Colon (tissue), 2 donors: Measurements from ENCODE around the gene TK1.
"Not testable (repeated sequence)": the region's sequence is repeated elsewhere in the genome, so short reads cannot be mapped to it uniquely, and the experiment has no call there.

Experiments
- FAIRE-seq: peaks from 2 replicates; lab custom pipeline; 2012; peaks lifted over from hg19 to GRCh38; lab: Jason Lieb, UNC
- donor health status: control.
- donor health status: control.

Gene TK1

GRCh38 chr17:78176548-78177025, 10.3 kb downstream of the TK1 start:
- FAIRE-seq: no peak

DNA sequence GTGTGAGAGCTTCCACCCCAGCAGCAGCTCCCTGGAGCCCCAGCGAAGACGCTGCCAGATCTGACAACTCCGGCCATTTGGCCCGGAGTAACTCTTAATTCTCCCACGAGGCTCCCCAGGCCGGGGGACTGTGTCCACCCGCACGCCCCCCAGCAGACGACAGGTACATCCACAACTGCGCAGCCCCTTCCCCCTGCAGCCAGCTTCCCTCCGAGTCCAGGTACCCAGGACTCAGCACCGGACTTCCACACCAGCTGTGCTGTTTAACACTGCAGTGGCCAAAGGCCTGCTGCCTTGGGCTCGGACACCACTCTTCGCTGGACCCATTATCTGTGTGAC, 11.2 kb downstream of the TK1 start:
- no peak for FAIRE-seq

DNA sequence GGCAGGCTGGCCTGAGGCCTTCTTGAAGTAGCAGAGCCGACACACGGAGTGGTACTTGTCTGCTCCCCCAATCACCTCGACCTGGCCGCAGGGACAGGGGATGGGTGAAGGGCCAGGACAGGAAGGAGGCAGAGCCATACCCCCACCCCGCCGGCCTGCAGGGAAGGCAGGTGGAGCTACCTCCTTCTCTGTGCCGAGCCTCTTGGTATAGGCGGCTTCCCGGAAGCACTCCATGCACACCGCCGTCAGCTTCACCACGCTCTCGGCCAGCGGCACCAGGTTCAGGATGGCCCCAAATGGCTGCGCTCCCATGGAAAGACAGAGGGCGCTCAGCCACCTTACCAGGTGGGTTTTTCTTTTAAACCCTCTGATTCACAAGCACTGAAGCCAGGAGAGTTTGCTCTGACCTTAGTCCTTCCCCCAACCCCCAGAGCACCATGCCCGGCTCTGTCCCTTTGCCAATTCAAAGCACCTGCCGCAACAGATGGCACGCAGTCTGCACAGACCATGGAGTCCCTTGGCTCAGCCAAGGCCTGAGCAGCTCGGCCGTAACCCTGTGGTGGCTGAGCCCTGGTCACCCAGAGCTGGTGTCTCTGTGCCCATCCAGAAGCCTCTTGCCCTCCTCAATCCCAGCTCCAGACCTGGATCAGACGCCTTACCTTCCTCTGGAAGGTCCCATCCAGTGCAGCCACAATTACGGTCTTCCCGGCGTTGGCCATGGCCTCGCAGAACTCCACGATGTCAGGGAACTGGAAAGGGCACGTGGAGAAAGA, 11.8 kb downstream of the TK1 start:
- FAIRE-seq: no peak

DNA sequence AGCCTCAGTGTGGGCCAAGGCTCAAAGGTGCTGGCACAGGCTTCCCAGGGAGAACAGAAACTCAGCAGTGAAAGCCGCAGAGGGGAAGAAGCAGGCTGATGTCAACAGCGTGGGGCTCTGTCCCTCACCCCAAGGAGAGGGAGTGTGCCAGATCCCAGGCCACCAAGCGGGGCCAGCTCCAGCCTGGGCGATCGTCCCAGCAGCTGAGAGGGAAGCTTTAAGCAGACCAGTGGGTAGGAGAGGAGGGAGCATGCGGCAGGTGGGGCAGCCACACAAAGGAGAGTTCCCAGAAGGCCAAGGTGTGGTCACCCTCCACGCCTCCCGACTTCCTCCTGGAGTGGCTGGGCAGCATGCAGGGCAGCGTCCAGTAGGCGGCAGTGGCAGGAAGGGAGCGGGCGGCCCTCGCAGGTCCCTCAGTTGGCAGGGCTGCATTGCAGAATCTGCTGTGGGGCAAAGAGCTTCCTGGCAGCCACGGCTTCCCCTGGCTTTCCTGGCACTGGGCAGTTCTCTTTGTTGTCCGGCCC, 12.4 kb downstream of the TK1 start:
- no peak for FAIRE-seq

DNA sequence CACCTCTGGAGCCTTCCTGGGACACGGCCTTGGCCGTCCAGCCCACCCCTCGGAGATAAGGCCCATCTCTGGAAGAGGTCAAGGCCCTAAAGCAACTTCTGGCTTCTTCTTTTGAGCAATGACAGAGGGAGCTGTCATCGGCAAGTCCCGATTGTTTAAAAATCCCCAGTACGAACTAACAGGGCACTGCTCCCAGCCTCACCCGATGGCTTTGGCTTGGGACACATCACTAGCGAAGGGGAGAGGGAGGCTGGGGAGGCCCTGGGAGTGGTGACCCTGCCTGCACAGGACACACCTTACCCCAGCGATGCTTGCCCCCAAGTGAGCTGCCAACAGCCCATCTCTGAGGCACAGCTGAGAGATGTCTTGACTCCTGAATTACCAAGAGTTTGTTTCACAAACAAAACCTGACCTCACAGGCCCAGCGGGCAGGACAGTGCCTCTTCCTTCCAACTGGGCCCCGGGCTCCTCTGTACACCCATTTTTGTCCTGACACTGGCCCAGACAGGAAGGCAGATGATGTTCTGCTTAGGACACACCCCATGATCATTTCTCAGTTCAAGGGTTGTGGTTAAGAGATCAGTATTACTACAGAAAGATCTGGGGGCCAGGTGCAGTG, 13.6 kb downstream of the TK1 start:
- FAIRE-seq: no peak

GRCh38 chr17:78172249-78173051, 14.4 kb downstream of the TK1 start:
- FAIRE-seq: no peak

DNA sequence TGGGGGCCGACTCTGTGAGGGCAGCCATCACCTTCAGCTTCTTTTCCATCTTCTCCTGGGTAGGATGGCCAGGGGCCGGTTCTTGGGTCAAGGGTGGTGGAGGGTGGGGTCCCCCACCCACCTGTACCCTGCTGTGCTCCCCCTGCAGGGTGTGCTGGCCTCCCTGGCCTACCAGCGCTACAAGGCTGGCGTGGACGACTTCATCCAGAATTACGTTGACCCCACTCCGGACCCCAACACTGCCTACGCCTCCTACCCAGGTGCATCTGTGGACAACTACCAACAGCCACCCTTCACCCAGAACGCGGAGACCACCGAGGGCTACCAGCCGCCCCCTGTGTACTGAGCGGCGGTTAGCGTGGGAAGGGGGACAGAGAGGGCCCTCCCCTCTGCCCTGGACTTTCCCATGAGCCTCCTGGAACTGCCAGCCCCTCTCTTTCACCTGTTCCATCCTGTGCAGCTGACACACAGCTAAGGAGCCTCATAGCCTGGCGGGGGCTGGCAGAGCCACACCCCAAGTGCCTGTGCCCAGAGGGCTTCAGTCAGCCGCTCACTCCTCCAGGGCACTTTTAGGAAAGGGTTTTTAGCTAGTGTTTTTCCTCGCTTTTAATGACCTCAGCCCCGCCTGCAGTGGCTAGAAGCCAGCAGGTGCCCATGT, 15.1 kb downstream of the TK1 start:
- FAIRE-seq: not testable (repeated sequence)

DNA sequence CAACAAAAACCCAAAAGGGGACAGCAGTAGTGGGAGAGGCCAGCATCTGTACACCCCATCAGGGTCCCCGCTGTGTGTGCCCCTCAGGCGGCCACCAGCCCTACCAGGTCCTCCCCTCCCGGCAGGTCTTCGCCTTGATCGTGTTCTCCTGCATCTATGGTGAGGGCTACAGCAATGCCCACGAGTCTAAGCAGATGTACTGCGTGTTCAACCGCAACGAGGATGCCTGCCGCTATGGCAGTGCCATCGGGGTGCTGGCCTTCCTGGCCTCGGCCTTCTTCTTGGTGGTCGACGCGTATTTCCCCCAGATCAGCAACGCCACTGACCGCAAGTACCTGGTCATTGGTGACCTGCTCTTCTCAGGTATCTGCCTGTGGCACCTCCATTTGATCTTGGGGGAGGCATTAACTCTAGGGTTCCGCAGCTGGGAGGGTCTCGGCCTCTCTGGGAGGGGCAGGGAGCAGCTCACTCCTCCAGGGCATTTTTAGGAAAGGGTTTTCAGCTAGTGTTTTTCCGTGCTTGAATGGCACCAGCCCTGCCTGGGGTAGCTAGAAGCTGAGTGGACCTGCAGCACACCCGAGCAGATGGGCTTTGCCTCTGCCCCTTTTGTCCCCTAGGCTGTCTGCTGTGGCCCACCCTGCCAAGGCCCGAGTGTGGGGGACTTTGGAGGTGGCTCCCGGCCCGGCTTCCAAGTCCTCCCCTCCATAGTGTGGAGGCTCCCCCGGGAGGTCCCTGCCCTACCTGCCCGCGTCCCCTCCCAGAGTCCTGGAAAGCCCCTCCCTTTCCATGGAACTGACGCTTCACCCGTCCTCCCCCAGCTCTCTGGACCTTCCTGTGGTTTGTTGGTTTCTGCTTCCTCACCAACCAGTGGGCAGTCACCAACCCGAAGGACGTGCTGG, 15.9 kb downstream of the TK1 start:
- no peak for FAIRE-seq

- no peak for FAIRE-seq
Measured at GRCh38 chr17:78168903-78169793, 17.7 kb downstream of the TK1 start.

DNA sequence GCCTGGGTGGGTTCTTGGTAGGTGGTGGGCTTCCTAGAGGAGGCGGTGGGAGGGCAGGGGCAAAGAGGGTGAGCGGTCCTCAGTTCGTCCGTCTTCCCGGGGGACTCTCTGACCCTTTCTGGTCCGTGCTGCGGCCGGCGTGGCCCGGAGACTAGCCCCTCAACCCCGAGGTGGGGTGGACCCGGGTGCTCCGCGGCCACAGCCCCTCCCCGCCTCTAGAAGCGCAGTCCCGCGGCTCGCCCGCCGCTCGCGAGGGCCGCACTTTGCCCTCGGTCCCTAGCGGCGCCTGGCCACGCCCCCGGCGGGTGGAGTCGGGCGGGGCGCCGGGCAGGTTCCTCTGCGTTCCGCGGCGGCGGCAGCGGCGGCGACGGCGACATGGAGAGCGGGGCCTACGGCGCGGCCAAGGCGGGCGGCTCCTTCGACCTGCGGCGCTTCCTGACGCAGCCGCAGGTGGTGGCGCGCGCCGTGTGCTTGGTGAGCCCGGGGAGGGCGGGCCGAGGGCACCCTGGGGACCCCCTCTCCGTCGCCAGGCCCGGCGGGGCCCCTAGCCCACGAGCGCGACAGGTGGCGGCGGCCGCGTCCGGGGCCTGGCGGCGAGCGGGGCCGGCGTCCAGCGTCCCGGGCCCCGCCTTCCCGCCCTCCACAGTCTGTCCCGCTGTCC, 18.5 kb downstream of the TK1 start, which contains the start of gene SYNGR2:
TSS of gene SYNGR2 (plus strand) at position 340 of the 661 bp plus-strand sequence. CDS start at position 376, 36 bp downstream.
- FAIRE-seq: no peak

DNA sequence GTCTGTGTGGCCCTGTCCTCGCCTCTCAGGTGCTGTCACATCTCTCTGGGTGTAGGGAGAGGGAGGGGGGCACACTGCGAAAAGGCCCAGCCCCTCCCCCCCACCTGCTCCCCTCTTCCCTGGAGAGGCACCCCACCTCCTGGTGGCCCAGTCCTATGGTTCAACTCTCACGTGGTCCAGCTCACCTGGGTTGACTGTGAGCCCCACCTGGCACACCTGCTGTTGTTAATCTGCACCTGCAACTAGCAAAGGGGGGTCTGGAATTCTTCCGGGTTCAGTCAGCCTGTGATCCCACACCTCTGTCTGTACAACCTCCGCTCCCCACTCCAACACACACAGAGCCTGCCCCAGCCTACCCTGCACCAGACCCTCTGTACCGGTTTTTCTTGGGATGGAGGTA, 20.4 kb downstream of the TK1 start:
- FAIRE-seq: no peak

- no peak for FAIRE-seq
Measured at GRCh38 chr17:78164748-78165607, 21.9 kb downstream of the TK1 start.

GRCh38 chr17:78163881-78164747, 22.7 kb downstream of the TK1 start:
- FAIRE-seq: no peak

DNA sequence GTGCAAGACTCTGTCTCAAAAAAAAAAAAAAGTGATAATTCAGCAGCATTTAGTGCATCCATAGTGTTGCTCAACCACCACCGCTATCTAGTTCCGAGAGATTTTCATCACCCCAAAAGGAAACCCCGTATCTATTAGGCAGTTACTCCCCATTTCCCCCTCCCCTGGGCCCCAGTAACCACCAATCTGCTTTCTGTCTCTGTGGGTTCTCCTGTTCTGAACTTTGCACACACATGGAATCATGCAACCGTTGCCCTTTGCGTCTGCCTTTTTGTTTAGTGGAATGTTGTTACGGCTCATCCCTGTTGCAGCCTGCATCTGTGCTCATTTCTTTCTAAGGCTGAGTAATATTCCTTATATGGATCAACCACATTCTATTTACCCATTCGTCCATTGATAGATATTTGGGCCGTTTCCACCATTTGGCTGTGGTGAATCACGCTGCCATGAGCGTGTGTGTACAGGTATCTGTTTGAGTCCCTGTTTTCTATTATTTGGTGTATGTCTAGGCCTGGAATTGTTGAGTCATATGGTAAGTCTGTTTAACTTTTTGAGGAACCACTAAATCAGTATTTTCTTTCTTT, 27.2 kb downstream of the TK1 start:
- FAIRE-seq: no peak

GRCh38 chr17:78154903-78155811, 31.7 kb downstream of the TK1 start:
- no peak for FAIRE-seq

- FAIRE-seq: no peak
Measured at GRCh38 chr17:78151514-78152008, 35.3 kb downstream of the TK1 start.
